KMS-11 (cell line): ENCODE data around the gene TMEM238.
"Not testable (repeated sequence)": the region's sequence is repeated elsewhere in the genome, so short reads cannot be mapped to it uniquely, and the experiment has no call there.

ENCODE experiments used
- H2AFZ ChIP-seq: fragments of 200-600 bp; sonication (generic); 2 replicates; pipeline ENCODE4 v1.6.1; 2016; ENCODE audit warnings: antibody characterized with exemption, mixed run types, low read depth
- H3K27ac ChIP-seq: fragments of 200-600 bp; sonication (generic); 2 replicates; pipeline ENCODE4 v1.6.1; 2016; ENCODE audit warnings: mild to moderate bottlenecking, mixed run types
- H3K27me3 ChIP-seq: fragments of 200-600 bp; sonication (generic); 2 replicates; pipeline ENCODE4 v1.6.1; 2017; ENCODE audit warnings: mild to moderate bottlenecking, low read depth, mixed run types, moderate library complexity; ENCODE audit not compliant: insufficient read depth
- H3K36me3 ChIP-seq: fragments of 200-600 bp; sonication (generic); 2 replicates; pipeline ENCODE4 v1.6.1; 2017; ENCODE audit warnings: mild to moderate bottlenecking, mixed run types; ENCODE audit not compliant: insufficient read depth
- H3K4me1 ChIP-seq: fragments of 200-600 bp; sonication (generic); 2 replicates; pipeline ENCODE4 v1.6.1; 2016; ENCODE audit warnings: mild to moderate bottlenecking, low read depth, mixed run types; ENCODE audit not compliant: poor library complexity, severe bottlenecking
- H3K4me2 ChIP-seq: fragments of 200-600 bp; sonication (generic); 2 replicates; pipeline ENCODE4 v1.7.0; 2016; ENCODE audit warnings: mild to moderate bottlenecking, mixed run types
- H3K4me3 ChIP-seq: fragments of 200-600 bp; sonication (generic); IDR thresholded peaks from 2 replicates; pipeline ENCODE4 v1.6.1; 2017; ENCODE audit warnings: low read depth, low read length, mixed read lengths; ENCODE audit not compliant: insufficient read depth
- H3K79me2 ChIP-seq: fragments of 200-600 bp; sonication (generic); 2 replicates; pipeline ENCODE4 v1.6.1; 2016; ENCODE audit warnings: low read depth, mixed run types; ENCODE audit not compliant: insufficient read depth
- H3K9ac ChIP-seq: fragments of 200-600 bp; sonication (generic); 2 replicates; pipeline ENCODE4 v1.6.1; 2016; ENCODE audit warnings: mild to moderate bottlenecking, mixed run types
- H4K20me1 ChIP-seq: fragments of 200-600 bp; sonication (generic); 2 replicates; pipeline ENCODE4 v1.6.1; 2016; ENCODE audit warnings: mild to moderate bottlenecking, mixed run types; ENCODE audit not compliant: insufficient read depth
- TF ChIP-seq, protein P1 (sequence below): fragments of 200-600 bp; sonication (generic); conservative IDR thresholded peaks from 2 replicates; pipeline ENCODE4 v1.6.1; 2017; ENCODE audit warnings: low read depth, mild to moderate bottlenecking, antibody characterized with exemption, low read length, moderate library complexity, mixed read lengths

Gene TMEM238

DNA sequence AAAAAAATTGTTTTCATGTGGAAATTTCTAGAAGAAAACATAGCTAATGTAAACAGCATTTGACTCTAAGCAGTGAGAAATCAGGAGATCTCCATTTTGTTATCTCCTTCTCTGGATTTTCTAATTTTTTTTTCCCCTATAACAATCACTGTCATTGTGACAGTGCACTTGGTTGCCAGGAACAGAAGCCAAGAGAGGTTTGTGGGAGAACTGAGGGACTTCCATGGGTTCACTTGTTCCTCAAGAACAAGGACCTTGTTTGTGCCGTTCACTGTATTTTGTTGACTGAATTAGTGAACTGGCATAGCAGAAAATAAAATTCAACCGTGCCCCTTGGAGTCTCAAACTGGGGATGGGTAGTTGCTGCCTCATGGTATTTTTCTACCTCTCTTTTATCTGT is 42.0 kb upstream of the TMEM238 start:
- Histone ChIP-seq H3K4me2 (no peak overlapping the region), H3K36me3 (no peaks in the 10 kb centered on the region), H3K4me3 (no peak overlapping the region), H3K4me1 (no peaks in the 10 kb centered on the region), H3K79me2 (no peaks in the 10 kb centered on the region), H3K27ac (no peak overlapping the region), H4K20me1 (no peaks in the 10 kb centered on the region), H3K27me3 (peaks cover 81% of the 10 kb centered on the region), H2AFZ (no peak overlapping the region), H3K9ac (no peak overlapping the region)
- TF ChIP-seq, protein P1, sequence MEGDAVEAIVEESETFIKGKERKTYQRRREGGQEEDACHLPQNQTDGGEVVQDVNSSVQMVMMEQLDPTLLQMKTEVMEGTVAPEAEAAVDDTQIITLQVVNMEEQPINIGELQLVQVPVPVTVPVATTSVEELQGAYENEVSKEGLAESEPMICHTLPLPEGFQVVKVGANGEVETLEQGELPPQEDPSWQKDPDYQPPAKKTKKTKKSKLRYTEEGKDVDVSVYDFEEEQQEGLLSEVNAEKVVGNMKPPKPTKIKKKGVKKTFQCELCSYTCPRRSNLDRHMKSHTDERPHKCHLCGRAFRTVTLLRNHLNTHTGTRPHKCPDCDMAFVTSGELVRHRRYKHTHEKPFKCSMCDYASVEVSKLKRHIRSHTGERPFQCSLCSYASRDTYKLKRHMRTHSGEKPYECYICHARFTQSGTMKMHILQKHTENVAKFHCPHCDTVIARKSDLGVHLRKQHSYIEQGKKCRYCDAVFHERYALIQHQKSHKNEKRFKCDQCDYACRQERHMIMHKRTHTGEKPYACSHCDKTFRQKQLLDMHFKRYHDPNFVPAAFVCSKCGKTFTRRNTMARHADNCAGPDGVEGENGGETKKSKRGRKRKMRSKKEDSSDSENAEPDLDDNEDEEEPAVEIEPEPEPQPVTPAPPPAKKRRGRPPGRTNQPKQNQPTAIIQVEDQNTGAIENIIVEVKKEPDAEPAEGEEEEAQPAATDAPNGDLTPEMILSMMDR: no peak

- TF ChIP-seq, protein P1: no peak
- no peak overlapping the region for H3K4me3 ChIP-seq
- H3K79me2 ChIP-seq: no peaks in the 10 kb centered on the region
Observed at GRCh38 chr19:55424518-55424917, 40.4 kb upstream of the TMEM238 start.

GRCh38 chr19:55423225-55424005 is 39.3 kb upstream of the TMEM238 start:
- H3K79me2 ChIP-seq: no peaks in the 10 kb centered on the region
- H3K27me3 ChIP-seq: peaks cover 93% of the 10 kb centered on the region
- no peaks in the 10 kb centered on the region for H3K36me3 ChIP-seq
- no peak overlapping the region for H2AFZ ChIP-seq
- no peaks in the 10 kb centered on the region for H4K20me1 ChIP-seq
- TF ChIP-seq, protein P1: no peak
- no peak overlapping the region for H3K9ac ChIP-seq
- no peak overlapping the region for H3K4me3 ChIP-seq
- H3K27ac ChIP-seq: no peak overlapping the region
- H3K4me1 ChIP-seq: no peaks in the 10 kb centered on the region
- H3K4me2 ChIP-seq: no peak overlapping the region

More at GRCh38 chr19:55424518-55424917, 40.4 kb upstream of the TMEM238 start:
- no peak overlapping the region for H3K9ac ChIP-seq
- no peak overlapping the region for H2AFZ ChIP-seq
- H3K36me3 ChIP-seq: no peaks in the 10 kb centered on the region
- no peaks in the 10 kb centered on the region for H3K4me1 ChIP-seq
- H3K4me2 ChIP-seq: no peak overlapping the region
- no peaks in the 10 kb centered on the region for H4K20me1 ChIP-seq
- peaks cover 93% of the 10 kb centered on the region for H3K27me3 ChIP-seq
- H3K27ac ChIP-seq: no peak overlapping the region

DNA sequence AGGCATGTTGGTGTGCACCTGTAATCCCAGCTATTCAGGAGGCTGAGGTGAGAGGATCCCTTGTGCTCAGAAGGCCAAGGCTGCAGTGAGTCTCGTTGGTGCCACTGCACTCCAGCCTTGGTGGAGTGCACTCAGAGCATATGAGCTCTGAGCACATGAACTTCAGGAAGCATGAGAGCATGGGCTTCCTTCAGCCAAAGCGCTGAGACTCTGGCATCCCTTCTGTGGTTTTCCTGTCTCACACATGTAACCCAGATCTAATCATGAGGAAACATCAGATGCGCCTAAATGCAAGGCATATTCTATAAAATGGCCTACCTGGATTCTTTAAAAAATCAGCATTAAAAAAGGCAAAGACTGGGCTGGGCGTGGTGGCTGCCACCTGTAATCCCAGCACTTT is 37.2 kb upstream of the TMEM238 start:
- not testable (repeated sequence) for H3K36me3 ChIP-seq, H3K9ac ChIP-seq, H3K27ac ChIP-seq, H3K79me2 ChIP-seq, H2AFZ ChIP-seq, H3K4me2 ChIP-seq, H3K4me3 ChIP-seq, H4K20me1 ChIP-seq, H3K4me1 ChIP-seq
- H3K27me3 ChIP-seq: peaks cover 75% of the 10 kb centered on the region

DNA sequence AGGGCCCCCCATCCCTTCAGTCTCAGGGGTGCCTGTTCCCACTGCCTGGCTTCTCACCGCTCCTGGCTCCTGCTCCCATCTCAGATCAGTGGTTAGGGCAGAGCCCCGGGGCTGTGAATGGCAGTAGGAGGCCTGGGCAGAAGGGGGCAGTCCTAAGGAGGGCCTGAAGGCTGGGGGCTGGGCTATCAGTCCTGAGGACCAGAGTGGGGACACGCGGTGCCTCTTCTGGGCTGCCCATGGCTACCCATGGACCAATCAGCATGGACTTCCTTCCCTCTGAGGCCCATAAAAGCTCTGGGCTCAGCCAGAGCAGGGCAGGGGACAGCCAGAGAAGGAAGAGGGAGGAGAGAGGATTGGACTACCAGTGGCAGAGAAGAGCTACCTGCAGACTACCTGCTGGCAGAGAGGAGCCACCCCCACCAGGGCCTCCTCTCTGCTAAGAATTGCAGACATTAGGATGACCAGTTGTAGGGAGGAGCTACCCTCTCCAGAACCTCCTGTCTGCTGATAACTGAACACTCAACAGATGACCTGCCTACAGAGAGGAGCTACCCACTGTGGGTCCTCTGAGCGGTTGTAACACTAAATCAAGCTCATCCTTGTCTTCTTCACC is 35.6 kb upstream of the TMEM238 start:
- no peaks in the 10 kb centered on the region for H3K79me2 ChIP-seq
- no peak overlapping the region for H2AFZ ChIP-seq
- H3K4me2 ChIP-seq: no peak overlapping the region
- TF ChIP-seq, protein P1: no peak
- H3K4me1 ChIP-seq: no peaks in the 10 kb centered on the region
- H3K4me3 ChIP-seq: no peak overlapping the region
- H3K36me3 ChIP-seq: no peaks in the 10 kb centered on the region
- no peak overlapping the region for H3K27ac ChIP-seq
- no peaks in the 10 kb centered on the region for H4K20me1 ChIP-seq
- H3K27me3 ChIP-seq: peaks cover 72% of the 10 kb centered on the region
- no peak overlapping the region for H3K9ac ChIP-seq
